ENCODE data around the gene SELENOM. TPM values are rescaled to one million over a fixed set of nuclear protein-coding genes. Genes with fewer than 3 reads are reported as not detected.

Gene SELENOM
- total and polyA plus RNA-seq, 2 donors from 2014 or later, result 154 to 291 TPM

GRCh38 chr22:31138126-31138525, 30.8 kb upstream of the SELENOM start:
- FAIRE-seq, result no peak
- Histone ChIP-seq H3K4me1 (ENCODE audit: control insufficient read depth in 2 of 3, insufficient read depth in 2 of 3, low read depth in 1 of 3, low read length in 3 of 3) (peaks cover 0 to 5% (median 0%) of the 10 kb centered on the region in 3 donors), H3K9me3 (ENCODE audit: control insufficient read depth in 2 of 3, insufficient read depth in 1 of 3, low read length in 3 of 3) (no peaks in the 10 kb centered on the region), H3K4me3 (ENCODE audit: low read length in 3 of 3) (no peak overlapping the region), H3K27me3 (ENCODE audit: control insufficient read depth, insufficient read depth, low read length) (no peaks in the 10 kb centered on the region), H3K27ac (ENCODE audit: low read depth in 2 of 2, low read length in 2 of 2) (no peak overlapping the region), H3K36me3 (ENCODE audit: control insufficient read depth in 2 of 3, insufficient read depth in 3 of 3, low read length in 3 of 3) (no peaks in the 10 kb centered on the region), H3K9ac (ENCODE audit: low read length in 3 of 3) (no peak overlapping the region)
- intact Hi-C loops (cut with DNase I), result no loop called here
- no peak for DNase-seq
- TF ChIP-seq CTCF (IDR thresholded peaks at IDR 0.05; ENCODE audit: borderline replicate concordance, extremely low read depth, insufficient read depth), result no peak

- DNase-seq (no peak), FAIRE-seq (no peak)
- no peak overlapping the region for H3K9ac ChIP-seq (ENCODE audit: low read length in 3 of 3)
- TF ChIP-seq CTCF (IDR thresholded peaks at IDR 0.05; ENCODE audit: borderline replicate concordance, extremely low read depth, insufficient read depth), result no peak
- H3K4me1 ChIP-seq (ENCODE audit: control insufficient read depth in 2 of 3, insufficient read depth in 2 of 3, low read depth in 1 of 3, low read length in 3 of 3), result peaks cover 0 to 7% (median 0%) of the 10 kb centered on the region in 3 donors
- no peaks in the 10 kb centered on the region for H3K27me3 ChIP-seq (ENCODE audit: control insufficient read depth, insufficient read depth, low read length)
- intact Hi-C loops (cut with DNase I), result no loop called here
- H3K27ac ChIP-seq (ENCODE audit: low read depth in 2 of 2, low read length in 2 of 2), result no peak overlapping the region
- H3K4me3 ChIP-seq (ENCODE audit: low read length in 3 of 3), result no peak overlapping the region
- no peaks in the 10 kb centered on the region for H3K9me3 ChIP-seq (ENCODE audit: control insufficient read depth in 2 of 3, insufficient read depth in 1 of 3, low read length in 3 of 3)
- H3K36me3 ChIP-seq (ENCODE audit: control insufficient read depth in 2 of 3, insufficient read depth in 3 of 3, low read length in 3 of 3), result no peaks in the 10 kb centered on the region
Observed at GRCh38 chr22:31137721-31138120, 30.4 kb upstream of the SELENOM start.

- TF ChIP-seq CTCF (IDR thresholded peaks at IDR 0.05; ENCODE audit: borderline replicate concordance, extremely low read depth, insufficient read depth), result no peak
Observed at GRCh38 chr22:31136711-31137110, 29.3 kb upstream of the SELENOM start.

GRCh38 chr22:31136155-31136554, 28.8 kb upstream of the SELENOM start:
- H3K27ac ChIP-seq (ENCODE audit: low read depth in 2 of 2, low read length in 2 of 2), result no peak overlapping the region
- H3K9ac ChIP-seq (ENCODE audit: low read length in 3 of 3), result no peak overlapping the region
- no peak for FAIRE-seq
- no peak for TF ChIP-seq CTCF (IDR thresholded peaks at IDR 0.05; ENCODE audit: borderline replicate concordance, extremely low read depth, insufficient read depth)
- no peaks in the 10 kb centered on the region for H3K9me3 ChIP-seq (ENCODE audit: control insufficient read depth in 2 of 3, insufficient read depth in 1 of 3, low read length in 3 of 3)
- intact Hi-C loops (cut with DNase I), result no loop called here
- DNase-seq, result no peak
- H3K4me1 ChIP-seq (ENCODE audit: control insufficient read depth in 2 of 3, insufficient read depth in 2 of 3, low read depth in 1 of 3, low read length in 3 of 3), result peaks cover 0 to 8% (median 0%) of the 10 kb centered on the region in 3 donors
- no peaks in the 10 kb centered on the region for H3K27me3 ChIP-seq (ENCODE audit: control insufficient read depth, insufficient read depth, low read length)
- H3K4me3 ChIP-seq (ENCODE audit: low read length in 3 of 3), result no peak overlapping the region
- no peaks in the 10 kb centered on the region for H3K36me3 ChIP-seq (ENCODE audit: control insufficient read depth in 2 of 3, insufficient read depth in 3 of 3, low read length in 3 of 3)

More at GRCh38 chr22:31136711-31137110, 29.3 kb upstream of the SELENOM start:
- intact Hi-C loops (cut with DNase I), result no loop called here
- no peak overlapping the region for H3K9ac ChIP-seq (ENCODE audit: low read length in 3 of 3)
- H3K27ac ChIP-seq (ENCODE audit: low read depth in 2 of 2, low read length in 2 of 2), result no peak overlapping the region
- no peaks in the 10 kb centered on the region for H3K9me3 ChIP-seq (ENCODE audit: control insufficient read depth in 2 of 3, insufficient read depth in 1 of 3, low read length in 3 of 3)
- FAIRE-seq (no peak), DNase-seq (no peak)
- peaks cover 0 to 8% (median 0%) of the 10 kb centered on the region in 3 donors for H3K4me1 ChIP-seq (ENCODE audit: control insufficient read depth in 2 of 3, insufficient read depth in 2 of 3, low read depth in 1 of 3, low read length in 3 of 3)
- H3K36me3 ChIP-seq (ENCODE audit: control insufficient read depth in 2 of 3, insufficient read depth in 3 of 3, low read length in 3 of 3), result no peaks in the 10 kb centered on the region
- H3K4me3 ChIP-seq (ENCODE audit: low read length in 3 of 3), result no peak overlapping the region
- no peaks in the 10 kb centered on the region for H3K27me3 ChIP-seq (ENCODE audit: control insufficient read depth, insufficient read depth, low read length)

Data from kidney (tissue), 14 donors.